PC-9 (cell line): ENCODE data around the gene GSE1. TPM values are rescaled to one million over a fixed set of nuclear protein-coding genes. Genes with fewer than 3 reads are reported as not detected.

Source experiments
- BruUV-seq: library from RNA; stranded (reverse); fragments of 400-500 nt; replicated peaks from 2 replicates; lab custom pipeline; 2021; lab: Mats Ljungman, UMichigan
- CTCF ChIA-PET: fragments of 300-600 bp; sonication (Branson Sonifier 250); formaldehyde crosslinking; loops from one replicate; lab custom pipeline; 2022; ENCODE audit warnings: antibody characterized with exemption; lab: Charles Lee
- POLR2A ChIA-PET: fragments of 300-600 bp; sonication (Branson Sonifier 250); formaldehyde crosslinking; loops from one replicate; lab custom pipeline; 2022; ENCODE audit warnings: antibody characterized with exemption; ENCODE audit not compliant: unreplicated experiment; lab: Charles Lee
- DNase-seq, 2 experiments: peaks; one replicate each; pipeline versions ENCODE4 v3.0.0 to v3.0.0-alpha.2; 2015 to 2022; ENCODE audit warnings: mixed read lengths in 1 of 2
- H2AFZ ChIP-seq: fragments of 200-600 bp; sonication (generic); 2 replicates; pipeline ENCODE4 v1.8.1; 2017; ENCODE audit warnings: antibody characterized with exemption
- H3F3A ChIP-seq: fragments of 200-600 bp; sonication (generic); 2 replicates; pipeline ENCODE4 v1.8.1; 2017; ENCODE audit warnings: antibody characterized with exemption, mild to moderate bottlenecking, low read depth; ENCODE audit not compliant: insufficient read depth
- H3K27ac ChIP-seq: fragments of 200-600 bp; sonication (generic); 2 replicates; pipeline ENCODE4 v1.6.1; 2016; ENCODE audit warnings: mixed run types
- H3K27me3 ChIP-seq: fragments of 200-600 bp; sonication (generic); 2 replicates; pipeline ENCODE4 v1.6.1; 2016; ENCODE audit warnings: low read depth, mixed run types; ENCODE audit not compliant: insufficient read depth
- H3K36me3 ChIP-seq: fragments of 200-600 bp; sonication (generic); 2 replicates; pipeline ENCODE4 v1.6.1; 2016; ENCODE audit warnings: low read depth, mixed run types
- H3K4me1 ChIP-seq: fragments of 200-600 bp; sonication (generic); replicated peaks from 2 replicates; pipeline ENCODE4 v1.6.1; 2016; ENCODE audit warnings: mixed run types; ENCODE audit not compliant: insufficient read depth
- H3K4me2 ChIP-seq: fragments of 200-600 bp; sonication (generic); 2 replicates; pipeline ENCODE4 v1.6.1; 2017; ENCODE audit warnings: mixed run types
- H3K4me3 ChIP-seq: fragments of 200-600 bp; sonication (generic); 2 replicates; pipeline ENCODE4 v1.6.1; 2016; ENCODE audit warnings: mixed run types
- H3K79me2 ChIP-seq: fragments of 200-600 bp; sonication (generic); 2 replicates; pipeline ENCODE4 v1.6.1; 2017; ENCODE audit warnings: low read depth, mixed run types
- H3K9me2 ChIP-seq: fragments of 200-600 bp; sonication (generic); 2 replicates; pipeline ENCODE4 v1.8.1; 2017; ENCODE audit warnings: mild to moderate bottlenecking; ENCODE audit not compliant: insufficient read depth
- H3K9me3 ChIP-seq: fragments of 200-600 bp; sonication (generic); 2 replicates; pipeline ENCODE4 v1.8.1; 2016; ENCODE audit warnings: low read depth; ENCODE audit not compliant: insufficient read depth
- H4K20me1 ChIP-seq: fragments of 200-600 bp; sonication (generic); 2 replicates; pipeline ENCODE4 v1.8.1; 2017; ENCODE audit not compliant: insufficient read depth
- EZH2 ChIP-seq: fragments of 200-600 bp; sonication (generic); IDR thresholded peaks from 2 replicates; pipeline ENCODE4 v1.8.0; 2017; ENCODE audit warnings: antibody characterized with exemption, low read depth
- intact Hi-C: fragments of 100-400 bp; cut with micrococcal nuclease; formaldehyde crosslinking; loops from one replicate; pipeline ENCODE4 v1.10.0; 2022; ENCODE audit not compliant: unreplicated experiment
- total RNA-seq: library from RNA; stranded (reverse); gene quantifications from 2 replicates; pipeline ENCODE4 v1.2.3, GENCODE V29; 2021
- TF ChIP-seq, protein P1 (sequence below): fragments of 200-600 bp; sonication (generic); conservative IDR thresholded peaks from 2 replicates; pipeline ENCODE4 v1.6.1; 2017; ENCODE audit warnings: mixed run types, antibody characterized with exemption, mild to moderate bottlenecking, moderate library complexity

GSE1 gene
- total RNA-seq, 1 experiment from 2014 or later, result 83.5 TPM

DNA sequence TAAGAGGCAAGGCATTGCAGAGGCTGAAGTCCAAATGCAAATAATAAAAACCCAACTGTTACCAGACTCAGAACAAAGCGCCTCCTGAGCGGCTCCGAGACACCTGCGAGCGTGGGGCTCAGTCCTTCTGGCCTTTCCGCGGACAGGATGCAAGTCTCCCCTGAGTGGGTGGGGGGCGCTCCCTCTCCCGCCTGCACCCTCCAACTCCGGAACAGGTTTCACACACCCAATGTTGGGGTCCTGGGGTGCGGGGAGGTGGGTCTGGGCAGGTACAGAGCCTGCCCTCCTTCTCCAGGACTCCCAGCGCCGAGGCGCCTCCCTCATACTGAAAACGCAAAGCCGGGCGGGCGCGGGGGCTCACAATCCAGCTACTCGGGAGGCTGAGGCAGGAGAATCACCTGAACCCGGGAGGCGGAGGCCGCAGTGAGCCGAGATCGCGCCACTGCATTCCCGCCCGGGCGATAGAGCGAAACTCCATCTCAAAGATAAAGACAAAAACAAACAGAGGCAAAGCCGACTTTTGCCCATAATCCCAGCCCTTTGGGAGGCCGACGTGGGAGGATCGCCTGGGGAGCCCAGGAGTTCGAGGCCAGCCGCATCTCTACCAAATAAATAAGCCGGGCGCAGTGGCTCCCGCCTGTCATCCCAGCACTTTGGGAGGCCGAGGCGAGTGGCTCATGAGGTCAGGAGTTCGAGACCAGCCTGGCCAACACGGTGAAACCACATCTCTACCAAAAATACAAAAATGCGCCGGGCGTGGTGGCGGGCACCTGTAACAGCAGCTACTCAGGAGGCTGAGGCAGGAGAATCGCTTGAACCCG lies 74.7 kb downstream of the GSE1 start:
- H2AFZ ChIP-seq, result peak overlapping the region; percentile 91; the same call in 1 of the 2 replicates
- ChIA-PET POLR2A (no interaction called here), CTCF (no interaction called here)
- H4K20me1 ChIP-seq, result no peaks in the 10 kb centered on the region
- no TSS peak for BruUV-seq
- H3K27ac ChIP-seq, result no peak overlapping the region
- intact Hi-C loops, result no loop called here
- H3K27me3 ChIP-seq, result no peaks in the 10 kb centered on the region
- H3K4me1 ChIP-seq, result 0 out of 2 replicates have a peak, but pooled peaks cover 5% of the 10 kb centered on the region
- H3K36me3 ChIP-seq, result no peaks in the 10 kb centered on the region
- H3K9me2 ChIP-seq, result no peaks in the 10 kb centered on the region
- DNase-seq, result no peak
- peak overlapping the region; percentile 82 for H3K4me3 ChIP-seq
- TF ChIP-seq EZH2, result no peak
- TF ChIP-seq, protein P1, sequence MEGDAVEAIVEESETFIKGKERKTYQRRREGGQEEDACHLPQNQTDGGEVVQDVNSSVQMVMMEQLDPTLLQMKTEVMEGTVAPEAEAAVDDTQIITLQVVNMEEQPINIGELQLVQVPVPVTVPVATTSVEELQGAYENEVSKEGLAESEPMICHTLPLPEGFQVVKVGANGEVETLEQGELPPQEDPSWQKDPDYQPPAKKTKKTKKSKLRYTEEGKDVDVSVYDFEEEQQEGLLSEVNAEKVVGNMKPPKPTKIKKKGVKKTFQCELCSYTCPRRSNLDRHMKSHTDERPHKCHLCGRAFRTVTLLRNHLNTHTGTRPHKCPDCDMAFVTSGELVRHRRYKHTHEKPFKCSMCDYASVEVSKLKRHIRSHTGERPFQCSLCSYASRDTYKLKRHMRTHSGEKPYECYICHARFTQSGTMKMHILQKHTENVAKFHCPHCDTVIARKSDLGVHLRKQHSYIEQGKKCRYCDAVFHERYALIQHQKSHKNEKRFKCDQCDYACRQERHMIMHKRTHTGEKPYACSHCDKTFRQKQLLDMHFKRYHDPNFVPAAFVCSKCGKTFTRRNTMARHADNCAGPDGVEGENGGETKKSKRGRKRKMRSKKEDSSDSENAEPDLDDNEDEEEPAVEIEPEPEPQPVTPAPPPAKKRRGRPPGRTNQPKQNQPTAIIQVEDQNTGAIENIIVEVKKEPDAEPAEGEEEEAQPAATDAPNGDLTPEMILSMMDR, result no peak
- H3K9me3 ChIP-seq, result no peaks in the 10 kb centered on the region
- peaks cover 3% of the 10 kb centered on the region for H3F3A ChIP-seq
- peaks cover 14% of the 10 kb centered on the region for H3K79me2 ChIP-seq
- H3K4me2 ChIP-seq, result peak overlapping the region; percentile 93

DNA sequence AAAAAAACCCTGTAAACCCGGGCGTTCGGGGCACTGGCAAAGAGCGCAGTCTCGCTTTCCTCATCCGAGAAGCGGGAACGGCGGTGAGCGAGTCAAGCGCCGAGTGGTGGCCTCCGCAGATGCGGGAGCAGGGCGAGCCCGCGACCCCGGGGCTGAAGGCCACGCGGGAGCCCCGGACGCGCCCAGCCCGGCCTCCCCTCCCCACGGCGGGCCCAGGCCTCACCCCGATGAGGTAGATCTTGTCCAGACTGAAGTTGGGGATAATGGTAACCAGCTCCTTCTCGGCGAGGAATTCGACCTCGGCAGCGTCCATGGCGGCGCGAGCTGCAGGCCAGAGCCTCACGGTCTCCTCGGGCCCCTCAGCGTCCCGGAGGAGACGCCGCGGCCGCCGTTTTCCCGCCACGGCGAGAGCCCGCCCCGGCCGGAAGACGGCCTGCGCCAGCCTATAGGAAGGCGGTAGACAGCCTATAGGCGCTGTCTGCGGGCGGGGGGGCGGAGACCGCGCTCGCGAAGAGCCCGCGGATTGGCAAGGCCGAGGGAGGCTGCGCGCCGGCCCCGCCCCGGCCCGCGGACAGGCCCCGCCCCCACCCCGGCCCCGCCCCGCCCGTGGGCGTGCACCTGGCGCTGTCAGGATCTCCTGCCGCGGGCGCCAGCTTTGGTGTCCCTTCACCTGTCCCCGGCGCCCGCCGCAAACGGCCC lies 75.6 kb downstream of the GSE1 start, which contains the start of gene GINS2:
Gene GINS2 (minus strand): TSS at position 369 of the 699 bp plus-strand sequence. CDS start 56 bp downstream, at position 313.
- H3K4me3 ChIP-seq, result peak within 1 kb of the TSS; percentile 82
- intact Hi-C loops, result no loop called here

More for the DNA sequence above, 75.6 kb downstream of the GSE1 start, which contains the start of gene GINS2:
- H3K9me3 ChIP-seq, result no peaks in the 10 kb centered on the region
- no peak for TF ChIP-seq EZH2
- TF ChIP-seq, protein P1, result no peak
- H2AFZ ChIP-seq, result peak within 1 kb of the TSS; percentile 91
- H3K4me2 ChIP-seq, result peak within 1 kb of the TSS; percentile 93
- POLR2A ChIA-PET, result interaction anchor here (0.6 kb wide), 1 partner anchor 91 kb away, joined by 4 read pairs; no protein-coding TSS in a partner anchor
- BruUV-seq, result TSS peak; percentile 22
- H3K9me2 ChIP-seq, result no peaks in the 10 kb centered on the region
- 0 out of 2 replicates have a peak, but pooled peaks cover 5% of the 10 kb centered on the region for H3K4me1 ChIP-seq
- H3K27me3 ChIP-seq, result no peaks in the 10 kb centered on the region
- CTCF ChIA-PET, result interaction anchor here (0.6 kb wide), 1 partner anchor 573 kb away, joined by 5 read pairs; no protein-coding TSS in a partner anchor
- H3K79me2 ChIP-seq, result peaks cover 14% of the 10 kb centered on the region
- no peaks in the 10 kb centered on the region for H3K36me3 ChIP-seq
- H3K27ac ChIP-seq, result no peak within 1 kb of the TSS
- peaks cover 3% of the 10 kb centered on the region for H3F3A ChIP-seq
- peak; percentile 84 to 89 for DNase-seq
- H4K20me1 ChIP-seq, result no peaks in the 10 kb centered on the region
